ENCODE results near the gene SNORC.

DNA sequence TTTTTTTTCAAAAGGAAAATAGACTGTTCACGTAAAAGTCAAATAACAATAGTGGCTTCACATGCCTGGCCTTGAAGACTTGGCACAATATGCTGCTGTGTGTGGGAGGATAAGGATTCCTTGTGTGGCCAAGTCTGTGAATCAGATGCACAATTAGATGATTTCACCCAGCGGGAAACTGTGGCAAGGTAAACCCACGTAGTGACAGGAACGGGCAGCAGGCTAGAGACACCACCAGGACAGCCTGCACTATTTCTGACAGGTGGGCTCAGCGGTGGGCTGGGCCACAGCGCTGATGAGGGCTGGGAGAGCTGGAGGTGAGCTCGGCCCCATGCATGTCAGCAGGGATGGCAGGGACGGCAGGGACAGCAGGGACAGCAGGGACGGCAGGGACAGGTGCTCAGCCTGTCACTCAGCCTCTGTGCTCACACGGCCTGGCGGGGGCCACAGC is 21.6 kb downstream of the SNORC start:
- TF ChIP-seq, protein P1, sequence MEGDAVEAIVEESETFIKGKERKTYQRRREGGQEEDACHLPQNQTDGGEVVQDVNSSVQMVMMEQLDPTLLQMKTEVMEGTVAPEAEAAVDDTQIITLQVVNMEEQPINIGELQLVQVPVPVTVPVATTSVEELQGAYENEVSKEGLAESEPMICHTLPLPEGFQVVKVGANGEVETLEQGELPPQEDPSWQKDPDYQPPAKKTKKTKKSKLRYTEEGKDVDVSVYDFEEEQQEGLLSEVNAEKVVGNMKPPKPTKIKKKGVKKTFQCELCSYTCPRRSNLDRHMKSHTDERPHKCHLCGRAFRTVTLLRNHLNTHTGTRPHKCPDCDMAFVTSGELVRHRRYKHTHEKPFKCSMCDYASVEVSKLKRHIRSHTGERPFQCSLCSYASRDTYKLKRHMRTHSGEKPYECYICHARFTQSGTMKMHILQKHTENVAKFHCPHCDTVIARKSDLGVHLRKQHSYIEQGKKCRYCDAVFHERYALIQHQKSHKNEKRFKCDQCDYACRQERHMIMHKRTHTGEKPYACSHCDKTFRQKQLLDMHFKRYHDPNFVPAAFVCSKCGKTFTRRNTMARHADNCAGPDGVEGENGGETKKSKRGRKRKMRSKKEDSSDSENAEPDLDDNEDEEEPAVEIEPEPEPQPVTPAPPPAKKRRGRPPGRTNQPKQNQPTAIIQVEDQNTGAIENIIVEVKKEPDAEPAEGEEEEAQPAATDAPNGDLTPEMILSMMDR (IDR thresholded peaks at IDR 0.05) = no peak
- TF ChIP-seq POLR2A (IDR thresholded peaks at IDR 0.05) = no peak

Data from right lobe of liver (tissue), 4 donors.